ENCODE measurements around the gene PVALEF.
A peak's percentile ranks its signal among the peaks of the same experiment; 100 is the strongest.

The PVALEF gene

GRCh38 chr17:81165246-81166032 is at the start of gene PVALEF:
PVALEF (plus strand) TSS chr17:81165507; CDS start chr17:81181227, 15,720 bp downstream.
- intact Hi-C loops (cut with DNase I): no loop called here
- peak in 7 of 10 donors; percentile 52 to 94 (median 57) for DNase-seq

- peak in 3 of 10 donors; percentile 57 to 94 (median 59) for DNase-seq
- intact Hi-C loops (cut with DNase I): no loop called here
Observed at GRCh38 chr17:81115749-81116464, 49.4 kb upstream of the PVALEF start.

- intact Hi-C loops (cut with DNase I): no loop called here
- DNase-seq: no peak
Observed at GRCh38 chr17:81116704-81117103, 48.6 kb upstream of the PVALEF start.

DNA sequence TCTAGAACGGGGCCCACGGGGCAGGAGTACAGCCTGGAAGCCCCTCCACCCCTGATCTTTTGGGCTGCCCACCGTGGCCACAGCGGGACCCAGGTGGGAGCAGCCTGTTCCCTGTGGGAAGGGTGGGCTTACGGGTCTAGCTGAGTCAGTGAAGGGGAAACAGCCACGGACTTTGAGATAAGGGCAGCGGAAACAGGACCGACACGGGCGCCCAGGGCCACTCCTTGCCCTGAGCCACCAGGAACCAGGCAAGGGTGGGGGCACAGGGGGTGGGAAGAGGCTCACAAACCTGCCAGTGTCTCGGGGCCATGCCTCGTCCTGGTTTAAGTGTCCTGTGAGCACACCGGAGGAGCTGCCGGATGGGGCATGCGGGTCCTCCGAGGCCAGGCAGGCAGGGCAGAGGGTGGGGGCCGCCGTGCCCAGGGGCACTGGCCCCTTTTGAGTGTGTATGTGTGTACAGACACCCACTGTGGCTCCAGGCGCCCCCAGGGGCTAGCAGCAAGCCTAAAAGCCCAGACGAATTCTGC is 47.6 kb upstream of the PVALEF start:
- DNase-seq: no peak

DNA sequence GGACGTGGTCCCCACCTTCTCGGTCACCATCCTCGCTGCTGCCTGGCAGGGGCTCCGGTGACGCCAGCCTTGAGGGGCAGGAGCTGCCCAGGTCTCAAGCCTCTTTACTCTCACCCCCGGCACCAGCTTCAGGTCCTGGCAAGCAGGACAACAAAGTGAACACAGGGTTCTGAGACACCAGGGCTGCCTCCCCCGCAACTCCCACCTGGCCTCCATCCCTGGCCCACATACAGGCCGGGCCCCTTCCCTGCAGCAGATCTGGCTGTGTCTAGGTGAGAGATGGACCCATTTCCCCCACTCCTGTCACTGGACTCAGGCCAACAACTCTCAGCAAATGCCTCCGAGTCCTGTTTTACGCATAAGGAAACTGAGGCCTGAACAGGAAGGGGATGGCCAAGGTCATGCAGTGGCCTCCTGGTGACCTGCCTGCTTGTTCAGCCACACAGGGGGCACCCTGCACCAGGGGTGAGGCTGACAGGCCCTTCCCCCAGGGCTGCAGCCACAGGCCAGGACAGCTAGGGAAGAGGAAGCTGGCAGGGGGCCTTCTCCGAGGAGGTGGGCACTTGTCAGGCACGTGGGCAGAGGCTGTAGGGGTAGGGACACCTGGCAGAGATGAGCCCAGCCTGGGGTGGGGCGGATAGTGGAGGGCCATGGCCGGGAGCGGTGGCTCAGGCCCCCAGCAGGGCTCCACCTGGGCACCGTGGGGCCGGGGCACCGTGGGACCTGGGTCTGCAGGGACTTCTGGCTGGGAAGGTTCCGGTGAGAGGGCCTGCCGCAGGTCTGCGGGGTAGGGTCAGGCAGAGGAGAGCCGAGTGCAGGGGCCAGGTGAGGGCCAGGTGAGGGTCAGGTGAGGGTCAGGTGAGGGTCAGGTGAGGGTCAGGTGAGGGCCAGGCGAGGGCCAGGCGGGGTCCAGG is 46.7 kb upstream of the PVALEF start:
- intact Hi-C loops (cut with DNase I): no loop called here
- DNase-seq: no peak

More for the DNA sequence above, 47.6 kb upstream of the PVALEF start:
- intact Hi-C loops (cut with DNase I): no loop called here

GRCh38 chr17:81119223-81120148 is 45.8 kb upstream of the PVALEF start:
- DNase-seq: peak; percentile 89 to 100 (median 92)
- intact Hi-C loops (cut with DNase I): no loop called here

DNA sequence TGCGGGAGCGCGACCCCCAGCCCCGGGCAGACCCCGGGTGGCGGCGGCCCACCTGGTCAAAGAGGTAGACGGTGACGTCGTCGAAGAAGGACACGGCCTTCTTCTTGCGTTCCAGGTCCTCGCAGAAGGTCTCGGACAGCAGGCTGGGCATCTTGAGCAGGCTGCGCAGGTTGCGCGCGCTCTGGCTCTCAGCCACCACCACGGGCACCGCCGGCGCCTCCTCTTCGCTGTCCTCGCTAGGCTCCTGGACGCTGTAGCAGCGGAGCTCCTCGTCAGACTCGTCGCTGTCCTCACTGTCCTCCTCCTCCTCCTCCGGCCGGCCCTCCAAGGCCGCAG is 45.2 kb upstream of the PVALEF start:
- intact Hi-C loops (cut with DNase I): no loop called here
- DNase-seq: no peak

GRCh38 chr17:81120695-81121621 is 44.3 kb upstream of the PVALEF start:
- intact Hi-C loops (cut with DNase I): no loop called here
- DNase-seq: peak in 1 of 10 donors; percentile 89

DNA sequence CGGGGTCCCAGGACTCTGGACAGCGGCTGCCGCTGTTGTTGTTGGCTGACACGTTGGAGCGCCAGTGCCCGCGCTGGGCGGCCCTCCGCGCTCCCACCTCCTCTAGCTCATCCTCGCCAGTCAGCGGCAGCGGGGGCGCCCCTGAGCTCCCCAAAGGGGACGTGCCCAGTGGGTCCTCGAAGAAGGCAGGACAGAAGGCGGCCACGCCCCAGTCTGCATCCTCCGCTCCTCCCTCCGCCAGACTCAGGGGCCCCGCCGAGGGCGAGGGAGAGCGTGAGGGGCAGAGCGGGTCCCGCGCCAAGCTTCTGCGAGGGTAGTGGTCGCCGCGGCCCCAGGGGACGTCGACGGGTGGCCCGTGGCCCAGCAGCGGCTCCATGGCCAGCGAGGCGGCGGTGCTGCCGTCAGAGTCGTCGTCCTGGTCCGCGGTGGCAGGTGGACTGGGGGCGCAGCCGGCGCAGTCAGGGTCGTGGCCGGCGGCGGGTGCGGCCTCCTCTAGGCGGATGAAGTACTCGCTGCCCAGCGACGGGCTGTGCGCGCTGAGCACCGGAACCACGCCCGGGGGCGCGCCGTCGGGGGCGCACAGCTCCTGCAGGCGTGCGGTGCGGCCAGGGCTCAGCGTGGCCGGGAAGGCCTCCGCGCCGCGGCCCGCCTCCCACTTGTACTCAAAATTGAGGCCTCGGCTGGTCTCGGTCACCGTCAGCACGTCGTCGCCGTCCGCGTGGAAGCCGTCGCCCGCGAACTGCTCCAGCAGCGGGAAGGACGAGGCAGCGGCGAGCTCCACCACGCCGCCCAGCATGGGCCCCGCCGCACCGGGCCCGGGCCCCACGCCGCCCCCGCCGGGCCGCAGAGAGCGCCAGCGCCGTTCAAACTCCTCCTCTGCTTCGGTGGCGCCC is 43.2 kb upstream of the PVALEF start:
- DNase-seq: no peak
- intact Hi-C loops (cut with DNase I): no loop called here

DNA sequence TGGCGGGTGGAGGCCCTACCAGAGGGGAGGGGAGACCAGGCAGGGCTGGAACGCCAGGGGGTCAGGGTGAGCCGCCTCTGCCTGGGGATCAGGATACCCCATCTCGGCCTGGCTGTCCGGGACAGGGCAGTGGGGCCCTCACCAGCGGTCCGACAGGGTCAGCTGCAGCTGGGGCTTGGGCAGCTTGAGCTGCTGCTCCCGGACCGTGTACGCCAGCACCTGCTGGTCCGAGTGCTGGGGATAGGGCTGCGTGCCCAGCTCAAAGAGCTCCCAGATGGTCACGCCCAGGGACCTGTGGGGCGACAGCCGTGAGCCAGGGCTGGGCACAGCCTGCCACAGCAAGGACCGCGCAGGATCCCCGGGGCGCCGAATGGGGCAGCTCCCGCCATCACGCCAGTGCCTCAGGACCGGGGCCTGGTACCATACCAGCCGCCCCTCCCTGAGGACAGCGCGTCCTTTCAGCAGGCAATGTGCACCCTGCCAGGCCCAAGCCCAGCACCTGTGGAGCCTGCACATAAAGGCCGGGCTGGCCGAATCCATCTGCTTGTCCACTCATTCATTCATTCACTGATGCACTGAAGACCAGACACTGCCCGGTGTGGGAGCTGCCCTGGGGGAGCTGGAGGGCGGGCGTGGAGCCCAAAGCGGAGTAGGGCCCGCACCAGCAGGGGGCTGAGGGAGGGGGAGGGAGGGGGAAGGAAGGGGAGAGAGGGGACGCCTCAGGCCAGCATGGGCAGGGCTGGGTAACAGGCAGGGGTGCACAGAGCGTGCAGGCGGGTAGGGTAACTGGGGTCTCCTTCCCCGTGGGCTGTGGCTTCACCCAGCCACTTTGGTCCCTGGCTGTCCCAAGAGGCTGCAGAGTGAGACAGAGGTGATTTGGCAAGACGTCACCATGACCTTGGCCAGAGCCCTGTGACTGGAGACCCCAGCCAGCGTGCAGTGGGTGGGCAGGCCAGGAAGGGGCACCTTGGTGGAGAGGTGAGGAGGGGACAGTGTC is 42.0 kb upstream of the PVALEF start:
- peak in 2 of 10 donors; percentile 17 to 90 for DNase-seq
- intact Hi-C loops (cut with DNase I): no loop called here

DNA sequence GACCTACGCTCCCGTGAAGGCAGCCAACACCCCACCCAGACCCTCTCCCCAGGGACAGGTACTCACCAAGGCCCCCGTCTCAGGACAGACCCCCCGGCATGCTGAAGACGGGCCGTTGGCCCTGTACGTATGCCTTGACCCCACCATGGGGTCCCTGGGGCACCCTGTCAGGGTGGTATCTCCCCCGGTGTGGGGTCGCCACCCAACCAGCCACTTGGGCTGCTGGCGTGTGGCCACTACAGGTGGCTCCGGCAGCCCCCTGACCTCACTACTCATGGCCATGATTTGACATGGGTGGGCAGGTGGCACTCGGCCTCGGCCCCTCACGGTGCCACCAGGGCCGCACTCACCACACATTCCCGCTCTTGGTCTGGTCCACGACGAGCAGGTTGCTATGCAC is 40.9 kb upstream of the PVALEF start:
- intact Hi-C loops (cut with DNase I): no loop called here

GRCh38 chr17:81125573-81126081 is 39.7 kb upstream of the PVALEF start:
- no peak for DNase-seq
- intact Hi-C loops (cut with DNase I): no loop called here

More for the DNA sequence above, 40.9 kb upstream of the PVALEF start:
- DNase-seq: no peak

DNA sequence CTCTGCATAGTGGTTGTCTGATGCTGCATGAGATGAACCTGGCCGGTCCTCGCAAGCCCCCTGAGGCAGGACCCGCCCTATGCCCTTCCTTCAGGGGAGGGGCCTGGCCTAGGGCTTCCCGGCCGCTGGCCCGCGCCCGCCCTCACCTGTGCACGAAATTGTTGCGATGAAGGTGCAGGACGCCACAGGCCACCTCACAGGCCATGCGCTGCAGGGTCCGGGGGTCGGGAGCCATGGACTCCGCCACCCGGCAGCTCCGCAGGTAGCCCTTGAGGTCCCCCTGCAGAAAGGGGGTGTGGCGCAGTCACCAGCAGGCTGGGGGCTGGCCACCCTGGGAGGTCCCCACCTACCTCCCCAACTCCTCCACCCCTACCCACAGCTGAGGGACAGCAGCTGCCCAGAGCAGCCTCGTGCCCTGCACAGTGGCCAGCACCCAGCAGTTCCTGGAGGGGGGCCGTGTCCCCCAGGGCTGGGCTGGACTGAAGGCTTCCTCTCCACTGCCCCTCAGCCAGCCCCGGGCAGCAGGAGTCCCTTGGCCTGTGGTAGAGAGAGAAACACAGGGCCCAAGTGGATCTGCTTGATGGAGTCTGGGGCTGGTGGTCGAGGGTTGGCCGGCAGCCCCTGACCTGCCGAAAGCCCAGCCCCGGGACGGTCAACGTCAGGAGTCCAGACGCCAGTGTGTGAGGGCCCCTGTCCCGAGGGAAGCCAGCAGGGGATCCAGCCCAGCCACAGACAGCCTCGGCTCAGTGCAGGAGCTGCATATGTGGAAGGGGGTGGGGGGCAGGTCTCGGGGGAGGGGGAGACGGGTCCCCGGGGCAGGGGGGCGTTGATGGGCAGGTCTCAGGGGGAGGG is 38.8 kb upstream of the PVALEF start:
- DNase-seq: peak in 2 of 10 donors; percentile 71 to 95
- intact Hi-C loops (cut with DNase I): no loop called here

DNA sequence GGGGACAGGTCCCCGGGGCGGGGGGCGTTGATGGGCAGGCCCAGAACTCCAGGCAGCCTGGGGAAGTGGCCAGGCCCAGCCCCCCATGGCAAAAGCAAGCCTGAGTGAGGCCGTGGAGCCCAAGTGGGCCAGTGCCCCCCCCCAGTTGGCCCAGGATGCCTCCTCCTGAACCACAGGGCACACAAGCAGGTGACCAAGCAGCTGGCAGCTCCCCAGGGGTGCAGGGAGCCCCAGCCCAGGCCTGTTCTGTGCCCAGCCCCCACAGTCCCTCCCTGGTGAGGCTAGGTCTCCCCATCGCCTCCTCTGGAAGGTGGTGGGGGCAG is 38.2 kb upstream of the PVALEF start:
- DNase-seq: no peak
- intact Hi-C loops (cut with DNase I): no loop called here

DNA sequence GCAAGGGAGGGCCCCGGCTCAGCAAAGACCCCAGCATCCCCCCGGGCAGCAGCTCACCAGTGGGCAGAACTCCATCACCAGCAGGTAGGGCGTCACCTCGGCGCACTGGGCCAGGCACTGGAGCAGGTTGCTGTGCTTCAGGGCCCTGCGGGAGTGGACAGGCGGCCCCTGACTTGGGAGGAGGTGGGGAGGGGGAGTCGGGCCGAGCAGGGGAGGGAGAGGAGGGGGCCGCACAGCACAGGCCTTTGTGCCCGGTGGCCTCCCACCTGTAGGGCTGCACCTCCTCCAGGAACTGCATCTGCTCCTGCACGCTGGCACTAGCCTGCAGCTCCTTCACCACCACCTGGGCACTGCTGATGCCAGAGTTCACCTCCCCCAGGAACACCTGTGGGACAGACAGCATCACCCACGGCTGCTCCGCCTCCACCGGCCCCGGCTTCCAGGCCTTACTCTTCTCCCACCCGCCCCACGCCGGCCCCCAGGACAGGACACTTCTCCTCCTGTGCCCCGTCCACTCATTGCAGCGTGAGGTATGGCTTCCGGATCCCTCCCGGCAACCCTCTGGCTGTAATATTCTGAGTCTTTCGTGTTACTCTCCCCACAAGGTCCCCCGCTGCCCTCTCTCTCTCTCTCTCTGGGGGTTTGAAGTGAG is 37.7 kb upstream of the PVALEF start:
- intact Hi-C loops (cut with DNase I): no loop called here
- DNase-seq: no peak

Measured in posterior cingulate gyrus (tissue), 11 donors.